ENCODE results near the gene MS4A3. TPM values are rescaled to one million over a fixed set of nuclear protein-coding genes. Genes with fewer than 3 reads are reported as not detected.

Gene MS4A3
- total and polyA plus RNA-seq, 10 of the 15 experiments (the other 5 are each of a cell fraction or from before 2014, with no cell fraction given), result 0.13 TPM; not detected in 9

GRCh38 chr11:60095477-60096120, 39.1 kb downstream of the MS4A3 start (continued):
- TF ChIP-seq ZZZ3 (IDR thresholded peaks at IDR 0.05; ENCODE audit: control insufficient read depth, insufficient read length, low read depth), result no peak
- TF ChIP-seq NFIC (IDR thresholded peaks at IDR 0.05; ENCODE audit: low read depth, low read length), result no peak
- TF ChIP-seq IKZF2 (IDR thresholded peaks at IDR 0.05), result no peak
- no peak for TF ChIP-seq ZNF592 (IDR thresholded peaks at IDR 0.05)
- no peak for TF ChIP-seq NFXL1 (IDR thresholded peaks at IDR 0.05; ENCODE audit: borderline replicate concordance)
- TF ChIP-seq EED (IDR thresholded peaks at IDR 0.05; ENCODE audit: low read depth), result no peak
- TF ChIP-seq SMARCA5 (IDR thresholded peaks at IDR 0.05), result no peak
- no peak for TF ChIP-seq MYB (IDR thresholded peaks at IDR 0.05; ENCODE audit: borderline replicate concordance, low read depth, low read length)
- TF ChIP-seq, protein P1, sequence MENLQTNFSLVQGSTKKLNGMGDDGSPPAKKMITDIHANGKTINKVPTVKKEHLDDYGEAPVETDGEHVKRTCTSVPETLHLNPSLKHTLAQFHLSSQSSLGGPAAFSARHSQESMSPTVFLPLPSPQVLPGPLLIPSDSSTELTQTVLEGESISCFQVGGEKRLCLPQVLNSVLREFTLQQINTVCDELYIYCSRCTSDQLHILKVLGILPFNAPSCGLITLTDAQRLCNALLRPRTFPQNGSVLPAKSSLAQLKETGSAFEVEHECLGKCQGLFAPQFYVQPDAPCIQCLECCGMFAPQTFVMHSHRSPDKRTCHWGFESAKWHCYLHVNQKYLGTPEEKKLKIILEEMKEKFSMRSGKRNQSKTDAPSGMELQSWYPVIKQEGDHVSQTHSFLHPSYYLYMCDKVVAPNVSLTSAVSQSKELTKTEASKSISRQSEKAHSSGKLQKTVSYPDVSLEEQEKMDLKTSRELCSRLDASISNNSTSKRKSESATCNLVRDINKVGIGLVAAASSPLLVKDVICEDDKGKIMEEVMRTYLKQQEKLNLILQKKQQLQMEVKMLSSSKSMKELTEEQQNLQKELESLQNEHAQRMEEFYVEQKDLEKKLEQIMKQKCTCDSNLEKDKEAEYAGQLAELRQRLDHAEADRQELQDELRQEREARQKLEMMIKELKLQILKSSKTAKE (IDR thresholded peaks at IDR 0.05; ENCODE audit: low read depth, poor library complexity, severe bottlenecking), result no peak
- TF ChIP-seq IRF4 (IDR thresholded peaks at IDR 0.05; ENCODE audit: low read depth, low read length), result no peak
- TF ChIP-seq MXI1 (IDR thresholded peaks at IDR 0.05; ENCODE audit: low read depth, low read length), result no peak
- no peak for TF ChIP-seq SMAD1 (IDR thresholded peaks at IDR 0.05; ENCODE audit: low read depth, partially characterized antibody)

All from GM12878 (cell line).